Activated gamma-delta T cell treated with anti-CD3 and anti-CD28 coated beads, Interleukin-2, amount 50 U/mL, for 16 hours (primary cell): ENCODE data around the gene ZNRF1.

Experiments
- DNase-seq: peaks from one replicate; pipeline ENCODE4 v3.0.0-alpha.2; 2020; ENCODE audit warnings: low read depth

ZNRF1 gene

DNA sequence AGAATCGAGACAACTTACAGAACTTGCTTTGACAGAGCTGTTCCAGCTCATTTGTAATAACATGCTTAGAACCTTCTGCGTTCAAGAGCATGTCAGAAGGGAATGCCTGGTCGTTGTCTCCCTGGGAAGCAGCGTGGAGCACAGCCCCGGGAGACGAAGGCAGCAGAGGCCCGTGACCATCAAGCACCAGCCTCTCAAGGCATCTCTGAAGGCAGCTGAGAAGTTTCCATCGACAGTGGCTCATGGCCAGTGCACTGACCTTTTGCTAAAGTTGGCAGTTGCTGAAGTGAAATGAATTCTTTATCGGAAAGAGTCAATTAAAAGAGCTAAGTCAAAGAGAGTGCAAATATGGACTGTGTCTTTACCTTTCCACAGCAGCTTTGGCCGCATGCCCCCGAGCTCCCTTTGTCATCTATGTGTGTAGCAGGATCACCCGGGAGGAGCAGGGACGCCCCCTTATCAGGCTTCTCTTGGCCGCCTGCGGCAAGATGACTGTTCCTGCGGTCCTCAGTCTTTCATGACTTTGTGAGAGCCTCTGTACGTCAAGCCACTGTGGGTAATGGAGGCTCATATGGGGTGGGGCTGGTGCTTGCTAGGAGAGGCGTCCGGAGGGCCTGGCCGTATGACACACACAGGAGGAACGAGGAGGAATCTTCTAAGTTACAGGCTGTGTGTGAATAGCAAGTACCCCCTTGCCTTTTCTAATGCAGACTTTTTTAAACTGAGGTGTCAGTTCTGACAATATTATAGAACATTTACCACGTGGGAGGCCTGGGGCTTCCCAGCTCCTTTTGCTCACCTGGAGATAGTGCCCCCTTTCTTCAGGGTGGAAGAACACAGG is 63.5 kb downstream of the ZNRF1 start:
- no peak for DNase-seq

DNA sequence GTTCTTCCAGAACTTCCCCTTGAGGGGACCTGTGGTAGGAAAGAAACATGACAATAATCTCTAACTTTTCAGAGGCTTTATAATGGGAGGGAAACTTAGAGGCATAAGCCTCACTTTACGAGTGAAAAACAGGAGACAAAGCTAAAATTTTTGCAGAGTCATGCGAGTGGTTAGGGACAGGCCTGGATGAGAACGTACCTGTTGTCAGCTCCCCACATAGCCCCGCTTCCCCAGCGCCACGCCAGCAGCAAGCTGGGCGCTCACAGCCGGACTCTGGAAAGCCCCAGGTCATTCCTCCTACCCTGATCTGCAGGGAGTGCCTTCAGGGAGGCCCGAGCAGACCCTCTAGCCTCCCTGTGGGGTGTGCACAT is 64.1 kb downstream of the ZNRF1 start:
- no peak for DNase-seq

DNA sequence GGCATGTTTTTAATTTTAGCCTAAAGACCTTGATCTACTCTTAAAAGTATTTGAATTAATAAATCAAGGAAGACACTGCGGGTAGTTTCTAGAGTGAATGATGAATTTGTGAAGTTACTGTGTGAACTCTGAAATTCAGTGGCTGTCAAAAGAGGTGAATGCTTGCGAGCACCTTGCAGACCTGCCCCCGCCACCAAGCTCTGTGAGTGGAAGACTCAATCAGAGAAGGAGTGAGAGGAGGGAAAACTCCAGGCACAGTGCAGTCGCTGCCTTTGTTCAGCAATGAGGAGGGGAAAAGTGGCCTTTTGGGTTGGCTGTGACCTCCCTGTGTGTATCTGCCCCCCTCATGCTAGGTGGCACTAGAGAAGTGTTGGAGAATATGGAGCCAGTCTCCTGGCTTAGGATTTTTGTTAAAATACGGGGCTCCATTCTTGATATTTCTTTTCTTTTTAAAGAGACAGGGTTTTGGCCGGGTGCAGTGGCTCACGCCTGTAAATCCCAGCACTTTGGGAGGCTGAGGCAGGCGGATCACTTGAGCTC is 64.8 kb downstream of the ZNRF1 start:
- no peak for DNase-seq

DNA sequence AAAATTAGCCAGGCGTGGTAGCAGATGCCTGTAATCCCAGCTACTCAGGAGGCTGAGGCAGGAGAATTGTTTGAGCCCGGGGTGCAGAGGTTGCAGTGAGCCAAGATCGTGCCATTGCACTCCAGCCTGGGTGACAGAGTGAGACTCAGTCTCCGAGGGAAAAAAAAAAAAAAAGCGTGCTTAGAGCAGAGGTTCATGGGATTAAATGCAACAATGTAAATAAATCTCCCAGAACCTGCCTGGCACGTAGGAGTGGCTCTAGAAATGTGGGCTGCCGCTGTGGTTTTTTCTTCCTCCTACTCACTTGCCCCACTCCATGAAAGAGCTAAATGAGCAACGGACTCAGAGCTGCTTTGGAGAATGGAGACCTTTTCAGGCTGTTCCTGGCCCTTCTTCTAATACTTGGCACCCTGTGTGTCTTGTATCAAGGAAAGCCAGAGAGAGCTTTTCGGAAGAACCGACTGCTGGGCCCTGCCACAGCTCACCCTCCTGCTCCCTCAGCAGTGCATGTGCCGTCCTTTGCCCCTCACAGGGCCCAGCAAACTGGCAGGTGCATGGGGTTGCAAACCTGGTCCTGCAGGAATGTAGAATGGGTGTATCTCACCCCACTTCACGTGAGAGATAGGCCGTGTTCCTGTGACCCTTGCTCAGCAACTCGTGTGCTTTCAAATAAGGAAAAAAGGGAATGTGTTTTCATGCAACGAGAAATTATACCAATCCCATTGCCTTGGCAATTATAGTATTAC is 65.8 kb downstream of the ZNRF1 start:
- DNase-seq: no peak

DNA sequence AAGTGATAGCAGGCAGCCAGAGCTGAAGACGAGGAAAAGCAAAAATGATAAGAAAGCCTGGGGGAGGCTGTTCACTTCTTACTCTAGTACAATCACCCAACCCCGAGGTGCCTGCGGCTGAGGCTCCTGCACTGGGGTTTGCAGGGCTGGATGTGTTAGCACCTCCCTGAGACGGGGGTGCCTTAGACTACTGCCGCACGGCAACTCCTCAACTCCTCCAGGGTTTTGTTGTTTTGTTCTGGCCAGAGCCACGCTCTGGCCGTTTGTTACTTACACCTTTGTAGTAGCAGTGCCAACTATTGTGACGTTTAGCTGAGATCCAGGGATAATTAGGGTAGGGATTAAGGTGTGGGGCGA is 66.3 kb downstream of the ZNRF1 start:
- DNase-seq: peak; percentile 40

DNA sequence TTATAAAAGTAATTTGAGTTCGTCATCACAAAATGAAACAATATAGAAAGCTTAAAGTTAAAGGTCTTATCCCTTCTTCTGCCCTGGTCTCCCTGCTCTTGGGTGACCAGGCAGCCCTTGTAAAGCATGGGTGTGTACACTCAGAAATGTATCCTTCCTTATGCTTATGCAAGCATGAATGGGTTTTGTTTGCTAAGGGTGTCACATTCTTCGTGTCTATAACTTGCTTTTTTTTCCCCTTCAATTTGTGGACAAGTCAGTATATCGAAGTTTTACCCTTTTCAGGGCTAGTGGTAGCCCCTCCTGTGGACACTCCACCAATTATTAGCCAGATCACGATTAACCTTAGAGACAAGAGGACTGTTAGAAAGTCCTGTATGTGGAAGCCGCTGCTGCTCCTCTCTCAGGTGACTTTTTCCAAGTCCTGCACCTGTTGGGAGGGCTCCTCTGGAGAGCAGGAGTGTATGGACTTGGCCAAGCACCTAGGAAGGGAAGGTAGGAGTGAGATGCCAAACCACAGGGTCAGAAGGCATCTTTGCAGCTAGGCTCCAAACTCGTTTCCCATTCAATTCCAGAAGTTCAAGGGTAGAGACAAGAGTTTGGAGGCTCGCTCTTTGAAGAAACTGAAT is 66.8 kb downstream of the ZNRF1 start:
- no peak for DNase-seq

DNA sequence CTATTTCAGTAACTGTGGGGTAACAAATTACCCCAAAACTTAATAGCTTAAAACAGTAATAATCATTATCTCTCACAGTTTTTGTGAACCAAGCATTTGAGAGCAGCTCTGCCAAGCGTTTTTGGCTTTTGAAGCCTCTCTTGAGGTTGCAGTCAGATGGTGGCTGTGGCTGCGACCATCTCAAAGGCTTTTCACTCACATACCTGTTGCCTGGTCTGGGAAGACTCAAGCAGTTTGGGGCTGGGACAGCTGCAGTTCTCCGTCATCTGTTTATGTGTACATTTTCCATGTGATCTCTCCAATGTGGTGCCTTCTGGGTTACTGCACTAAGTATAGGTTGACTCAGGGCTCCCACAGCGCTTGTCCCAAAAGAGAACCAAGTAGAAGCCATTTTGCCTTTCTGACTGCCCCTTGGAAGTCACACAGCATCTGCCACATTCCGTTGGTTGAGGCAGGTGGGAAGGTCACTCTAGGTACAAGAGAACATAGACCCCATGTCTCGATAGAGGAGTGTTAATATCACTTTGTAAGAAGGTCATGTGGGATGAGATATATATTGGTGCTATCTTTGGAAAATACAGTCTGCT is 68.1 kb downstream of the ZNRF1 start:
- DNase-seq: no peak

DNA sequence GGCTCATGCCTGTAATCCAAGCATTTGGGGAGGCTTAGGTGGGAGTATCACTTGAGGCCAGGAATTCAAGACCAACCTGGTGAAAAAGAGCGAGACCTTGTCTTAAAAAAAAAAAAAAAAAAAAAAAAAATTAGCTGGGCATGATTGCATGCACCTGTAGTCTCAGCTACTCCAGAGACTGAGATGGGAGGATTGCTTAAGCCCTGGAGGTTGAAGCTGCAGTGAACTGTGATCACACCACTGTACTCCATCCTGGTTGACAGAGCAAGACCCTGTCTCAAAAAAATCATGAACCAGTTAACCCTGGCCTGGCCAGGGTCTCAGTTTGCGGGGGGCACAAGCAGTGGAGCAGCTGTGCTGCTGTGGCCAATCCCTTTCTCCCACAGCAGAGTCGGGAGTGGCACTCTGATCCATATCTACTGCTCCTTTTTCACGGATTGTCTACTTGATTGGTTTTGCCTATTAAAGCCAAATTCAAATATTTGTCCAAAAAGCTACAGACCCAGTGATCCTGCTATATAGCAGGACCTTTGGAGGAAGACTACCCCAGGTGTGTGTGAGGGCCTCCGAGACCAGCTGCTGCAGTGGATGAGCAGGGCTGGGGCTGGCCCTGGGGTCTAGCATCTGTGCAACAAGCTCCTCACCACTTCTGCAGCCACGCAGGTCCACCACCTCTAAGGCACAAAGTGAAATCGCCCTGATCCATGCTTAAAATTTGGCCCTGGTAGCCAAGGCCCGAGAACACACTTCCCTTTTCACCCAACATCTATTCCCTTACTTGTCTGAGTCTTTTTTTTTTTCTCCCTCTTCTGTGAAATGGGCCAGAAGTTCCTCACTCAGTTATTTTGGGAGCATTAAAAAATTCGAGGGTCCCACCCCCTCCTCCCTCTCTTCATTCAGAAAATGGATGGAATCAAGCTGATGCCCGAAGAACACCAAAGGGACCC is 69.5 kb downstream of the ZNRF1 start:
- DNase-seq: no peak

DNA sequence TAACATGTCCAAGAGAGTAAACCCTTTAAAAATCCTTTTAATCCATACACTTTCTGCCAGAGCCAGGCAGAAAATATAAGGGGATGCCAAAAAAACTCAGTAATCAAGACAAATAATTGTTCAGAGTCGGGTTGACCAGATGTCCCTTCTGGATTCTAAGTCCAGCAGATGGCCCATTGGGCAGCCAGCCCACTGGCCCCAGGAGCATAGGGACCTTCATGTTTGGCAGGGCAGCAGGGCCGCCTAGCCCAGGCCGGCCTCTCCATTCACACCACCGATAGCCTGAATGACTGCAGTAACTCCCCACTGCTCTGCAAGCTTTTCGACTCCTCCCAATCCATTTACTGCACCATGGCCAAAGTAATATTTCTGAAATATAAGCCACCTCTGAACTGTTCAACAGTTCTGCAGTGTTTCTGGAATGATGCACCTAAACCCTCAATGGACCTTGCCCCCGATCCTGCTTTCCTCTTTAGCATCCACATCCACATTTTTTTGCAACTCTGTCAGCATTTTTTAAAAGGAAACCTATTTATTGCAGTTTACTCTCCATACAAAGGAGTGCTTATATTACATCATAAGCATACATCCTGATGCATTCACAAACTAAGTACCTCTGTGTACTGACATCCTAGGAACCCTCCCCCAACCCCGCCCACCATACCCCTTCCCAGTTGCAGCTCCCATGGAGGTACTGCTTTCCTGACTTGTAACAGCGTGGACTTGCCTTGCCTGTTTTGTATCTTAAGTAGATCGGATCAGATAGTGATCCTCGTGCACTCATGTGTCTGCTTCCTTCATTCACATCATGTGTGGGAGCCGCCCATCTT is 71.4 kb downstream of the ZNRF1 start:
- DNase-seq: no peak

DNA sequence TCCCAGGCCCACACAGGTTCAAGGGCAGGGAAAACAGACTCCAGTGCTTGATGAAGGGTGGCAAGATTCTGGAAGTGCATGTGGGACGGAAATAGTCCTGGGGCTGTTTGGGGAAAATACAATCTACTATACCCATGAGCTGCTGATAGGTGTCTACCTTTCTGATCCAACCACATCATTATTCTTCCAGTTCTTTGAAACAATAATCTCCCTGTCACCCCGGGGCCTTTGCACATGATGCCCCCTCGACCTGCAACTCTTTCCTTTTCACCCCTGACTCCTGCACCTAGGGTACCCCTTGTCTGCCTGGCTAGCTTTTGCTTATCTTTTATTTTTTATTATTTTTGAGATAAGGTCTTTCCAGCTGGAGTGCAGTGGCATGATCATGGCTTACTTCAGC is 72.8 kb downstream of the ZNRF1 start:
- no peak for DNase-seq

DNA sequence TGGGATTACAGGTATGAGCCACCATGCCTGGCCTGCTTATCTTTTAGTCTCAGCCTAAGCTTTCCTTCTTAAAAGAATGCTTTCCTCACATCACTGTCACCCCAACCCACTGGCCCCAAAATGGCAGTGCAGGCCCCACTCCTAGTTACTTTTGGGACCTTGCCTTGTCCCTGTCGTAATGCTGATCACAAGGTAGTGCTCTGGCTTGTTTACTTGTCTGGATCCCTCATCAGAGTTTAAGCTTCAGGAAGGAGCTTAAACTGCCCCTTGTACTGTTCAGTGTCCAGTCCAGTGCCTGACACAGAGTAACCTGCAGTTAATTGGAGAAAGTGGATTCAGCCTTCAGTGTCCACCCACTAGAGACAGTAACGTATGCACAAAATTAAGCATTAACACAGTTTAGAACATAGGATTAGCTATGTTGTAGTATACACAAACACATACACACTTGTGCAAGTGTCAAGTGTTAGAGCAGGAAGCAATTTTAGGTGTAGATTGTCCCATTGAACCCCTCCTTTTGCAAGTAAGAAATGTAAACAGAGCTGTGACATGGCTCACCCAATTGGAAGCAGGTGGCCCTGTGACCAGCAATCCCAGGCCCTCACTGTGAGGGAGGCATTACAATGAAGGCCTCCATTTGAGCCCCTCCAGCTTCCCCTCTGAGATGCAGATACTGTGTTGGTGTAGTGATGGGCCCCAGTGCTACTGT is 73.6 kb downstream of the ZNRF1 start:
- no peak for DNase-seq

DNA sequence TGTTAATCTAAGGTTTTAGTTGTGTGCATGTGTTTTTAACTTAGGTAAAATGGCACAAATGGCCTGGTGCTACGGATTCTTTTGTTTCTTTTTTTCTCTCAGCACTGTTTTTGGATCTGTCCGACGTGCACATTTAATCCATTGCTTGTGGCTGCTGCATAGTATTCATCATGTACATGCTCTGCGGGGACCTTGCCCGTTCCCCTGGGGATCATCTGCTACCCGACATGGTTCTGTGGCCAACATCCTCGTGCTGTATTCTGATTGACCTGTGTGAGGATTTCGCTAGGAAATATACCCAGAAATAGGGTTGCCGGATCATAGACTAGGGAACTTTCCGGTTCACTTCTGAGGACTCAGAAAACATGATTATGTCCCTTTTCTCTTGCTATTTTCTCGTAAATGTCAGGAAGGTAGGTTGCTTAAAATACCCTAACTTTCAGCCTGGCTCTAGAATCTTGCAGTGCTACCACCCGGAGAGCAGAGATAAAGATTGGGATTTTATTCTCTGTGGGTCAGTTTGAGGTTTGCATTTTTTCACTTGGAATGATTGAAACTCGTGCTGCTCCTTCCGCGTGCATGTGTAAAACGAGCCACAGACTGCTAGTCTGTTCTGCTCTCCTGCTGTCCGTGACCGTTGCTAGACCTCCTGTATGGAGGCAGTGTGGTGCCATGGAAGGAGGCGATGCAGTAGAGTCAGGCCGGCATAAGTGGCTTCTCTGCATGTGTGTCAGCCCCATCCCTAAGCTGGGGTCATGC is 74.9 kb downstream of the ZNRF1 start:
- DNase-seq: no peak

DNA sequence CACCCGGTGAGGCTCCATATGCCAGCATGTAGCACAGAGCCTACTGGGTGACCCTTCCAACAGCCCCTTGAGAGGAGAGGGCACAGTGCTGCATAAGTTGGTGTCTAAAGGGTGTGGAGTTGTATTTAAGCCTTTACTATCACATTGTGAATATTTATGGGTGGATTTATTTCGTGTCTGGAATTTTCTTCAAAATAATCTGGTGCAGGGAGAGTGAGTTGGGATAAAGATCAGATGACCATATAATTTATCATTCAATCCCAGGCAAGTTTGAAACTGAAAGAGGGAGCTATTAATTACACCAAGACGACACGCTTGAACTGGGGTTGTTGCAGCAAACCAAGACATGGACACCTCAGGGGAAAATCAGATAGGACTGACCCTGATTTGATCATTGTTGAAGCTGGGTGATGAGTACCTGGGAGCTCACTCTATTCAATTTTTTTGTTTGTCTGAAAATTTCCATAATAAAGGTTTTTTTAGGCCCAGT is 75.5 kb downstream of the ZNRF1 start:
- DNase-seq: no peak

DNA sequence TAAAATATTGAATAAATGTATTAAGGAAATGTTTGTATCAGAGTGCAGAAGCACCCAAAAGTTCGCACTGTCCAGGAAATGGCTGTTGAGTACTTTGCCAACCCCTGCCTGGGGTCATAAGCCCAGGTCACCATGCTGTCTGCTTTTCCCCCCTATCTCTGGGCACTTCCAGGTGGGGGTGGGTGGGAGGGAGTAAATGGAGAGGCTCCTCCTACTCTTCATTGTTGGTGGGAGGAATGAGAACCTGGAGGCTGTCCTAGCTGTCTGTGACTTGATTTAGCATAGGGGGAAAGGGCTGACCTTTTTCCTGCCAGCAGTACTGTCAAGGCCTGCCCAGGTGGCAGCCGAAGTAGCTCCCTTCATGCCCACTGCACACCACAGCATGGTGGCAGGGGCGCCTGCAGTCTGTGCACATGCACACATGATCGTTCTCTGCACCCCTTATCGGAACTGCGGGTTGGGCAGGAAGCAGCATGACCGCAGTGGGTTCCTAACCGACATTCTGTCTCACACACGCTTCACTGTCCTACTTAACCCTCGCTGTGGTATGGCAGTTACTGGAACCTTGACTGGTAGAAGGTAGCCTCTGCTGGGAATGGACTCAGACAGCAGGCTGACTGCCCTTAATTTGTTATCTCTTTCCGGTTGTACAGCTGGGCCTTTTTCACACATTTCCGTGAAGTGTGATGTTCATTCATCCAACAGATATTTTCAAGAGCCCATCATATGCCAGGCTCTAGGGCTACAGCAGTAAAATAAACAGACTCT is 76.3 kb downstream of the ZNRF1 start:
- peak; percentile 74 for DNase-seq

DNA sequence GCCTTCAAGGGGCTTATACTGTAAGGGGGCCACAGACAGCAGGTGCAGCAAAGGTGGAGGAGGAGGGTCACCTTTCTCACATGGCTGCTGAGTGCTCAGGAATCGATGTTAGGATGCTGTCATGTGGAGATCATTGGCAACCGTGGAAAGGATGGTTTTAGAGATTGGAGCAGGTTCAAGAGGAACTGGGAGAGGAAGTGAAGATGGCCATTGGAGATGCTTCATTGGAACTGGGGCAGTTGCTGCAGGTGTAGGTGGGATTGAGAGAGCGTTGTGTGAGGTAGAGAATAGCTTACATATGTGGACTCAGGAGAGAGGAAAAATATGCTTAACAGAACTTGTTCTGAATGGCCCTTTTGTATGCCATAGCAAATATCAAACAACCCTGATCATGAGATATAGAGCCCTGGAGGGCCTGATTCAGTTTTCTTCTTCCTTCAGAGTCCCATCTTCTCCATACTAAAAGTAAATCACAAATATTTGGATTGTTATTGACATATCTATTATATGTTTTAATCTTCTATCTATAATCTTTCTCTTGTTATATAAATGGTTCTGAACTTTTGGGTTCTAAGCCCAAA is 77.0 kb downstream of the ZNRF1 start:
- no peak for DNase-seq

DNA sequence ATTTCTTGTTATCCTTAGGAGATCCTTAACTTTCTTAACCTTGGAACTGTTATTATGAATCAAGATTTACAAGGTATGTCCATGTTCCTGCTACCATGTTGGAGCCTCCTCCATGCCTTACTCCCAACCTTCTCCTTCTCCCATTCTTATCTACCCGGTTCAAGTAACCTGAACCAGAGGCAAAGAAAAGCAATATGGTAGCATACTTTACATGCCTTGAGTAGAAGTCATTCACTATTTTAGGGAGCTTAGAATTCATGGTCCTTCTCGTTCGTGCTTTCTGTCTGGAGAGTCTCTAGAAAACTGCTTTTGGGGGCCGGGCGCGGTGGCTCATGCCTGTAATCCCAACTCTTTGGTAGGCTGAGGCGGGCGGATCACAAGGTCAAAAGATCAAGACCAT is 80.1 kb downstream of the ZNRF1 start:
- no peak for DNase-seq

DNA sequence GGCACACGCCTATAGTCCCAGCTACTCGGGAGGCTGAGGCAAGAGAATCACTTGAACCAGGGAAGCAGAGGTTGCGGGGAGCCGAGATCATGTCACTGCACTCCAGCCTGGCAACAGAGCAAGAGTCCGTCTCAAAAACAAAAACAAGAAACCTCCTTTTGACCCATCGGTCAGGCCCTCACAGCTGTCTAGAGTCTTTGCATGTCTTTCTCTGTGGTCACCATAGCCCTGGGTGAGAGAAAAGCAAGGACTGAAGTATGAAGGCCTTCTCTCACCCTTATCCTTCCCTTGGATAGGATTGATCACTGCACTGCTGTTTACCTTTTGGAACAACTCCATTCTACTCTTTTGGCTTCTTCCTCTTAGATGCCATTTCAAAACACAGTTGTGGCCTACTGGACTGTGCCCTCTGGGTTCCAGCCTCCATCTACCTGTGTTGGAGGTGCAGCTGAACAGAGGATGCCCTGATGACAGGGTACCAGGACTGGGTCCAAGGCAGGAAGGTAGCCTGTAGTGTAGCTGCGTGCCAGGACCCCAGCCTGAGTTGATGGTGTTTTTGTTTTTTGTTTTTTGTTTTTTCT is 80.6 kb downstream of the ZNRF1 start:
- DNase-seq: no peak
